GM10248 (cell line): ENCODE measurements around the gene CAPZB.

Source experiments
- CTCF ChIA-PET: fragments of 300-600 bp; sonication (Branson Sonifier 250); formaldehyde crosslinking; extraction: SDS; loops from one replicate; lab custom pipeline; 2021; ENCODE audit warnings: antibody characterized with exemption; lab: Yijun Ruan, JAX
- POLR2A ChIA-PET: fragments of 350-650 bp; sonication (Branson Sonifier 250); formaldehyde crosslinking; extraction: SDS; loops from one replicate; lab custom pipeline; 2020; ENCODE audit warnings: antibody characterized with exemption; lab: Yijun Ruan, JAX
- DNase-seq: peaks from one replicate; pipeline ENCODE4 v3.0.0; 2012; ENCODE audit errors: extremely low spot score
- TF ChIP-seq, protein P1 (sequence below): IDR thresholded peaks from 2 replicates; pipeline ENCODE4 v1.5.1; 2012; ENCODE audit warnings: mild to moderate bottlenecking, low read depth; ENCODE audit errors: extremely low read depth, missing control alignments, control extremely low read depth

The CAPZB gene

DNA sequence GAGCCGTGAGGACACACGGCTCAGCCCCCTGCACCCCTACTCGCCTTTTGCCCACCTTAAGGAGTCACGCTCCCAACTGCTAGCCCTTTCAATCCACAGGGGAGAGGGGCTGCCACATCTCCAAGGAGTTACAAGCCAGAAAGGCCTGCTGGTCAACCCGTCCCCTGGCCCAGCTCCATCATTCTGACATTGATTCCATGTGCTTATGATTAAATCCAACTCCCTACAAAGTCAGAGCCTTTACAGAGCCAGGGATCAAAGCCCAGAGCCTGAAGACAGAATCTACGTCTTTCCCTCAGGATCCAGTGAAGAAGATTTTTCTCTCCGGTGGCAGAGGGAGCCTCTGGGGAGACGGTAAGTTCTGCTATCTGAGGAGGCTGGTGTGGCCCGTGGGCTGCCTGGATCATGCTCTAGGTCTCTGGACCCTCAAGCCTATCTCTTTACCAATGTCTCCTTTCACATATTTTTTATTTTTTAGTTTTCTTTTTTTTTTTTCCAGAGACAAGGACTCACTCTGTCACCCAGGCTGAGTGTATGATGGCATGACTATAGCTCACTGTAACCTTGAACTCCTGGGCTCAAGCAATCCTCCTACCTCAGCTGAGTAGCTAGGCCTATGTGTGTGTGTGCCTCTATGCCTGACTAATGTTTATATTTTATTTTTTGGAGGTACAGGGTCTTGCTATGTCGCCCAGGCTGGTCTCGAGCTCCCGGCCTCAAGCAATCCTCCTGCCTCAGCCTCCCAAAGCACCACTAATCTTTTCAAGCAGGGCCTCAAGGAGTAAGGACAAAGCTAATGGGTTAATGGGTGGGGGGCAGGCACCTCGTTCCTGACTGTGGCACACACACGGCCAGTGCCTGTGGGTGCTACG is 111.9 kb downstream of the CAPZB start:
- ChIA-PET CTCF (interaction anchor here (0.6 to 2.6 kb wide), 10 partner anchors 9 to 209 kb away, joined by 3 to 14 read pairs (median 4); no protein-coding TSS in a partner anchor), POLR2A (no interaction called here)
- DNase-seq = no peak
- TF ChIP-seq, protein P1, sequence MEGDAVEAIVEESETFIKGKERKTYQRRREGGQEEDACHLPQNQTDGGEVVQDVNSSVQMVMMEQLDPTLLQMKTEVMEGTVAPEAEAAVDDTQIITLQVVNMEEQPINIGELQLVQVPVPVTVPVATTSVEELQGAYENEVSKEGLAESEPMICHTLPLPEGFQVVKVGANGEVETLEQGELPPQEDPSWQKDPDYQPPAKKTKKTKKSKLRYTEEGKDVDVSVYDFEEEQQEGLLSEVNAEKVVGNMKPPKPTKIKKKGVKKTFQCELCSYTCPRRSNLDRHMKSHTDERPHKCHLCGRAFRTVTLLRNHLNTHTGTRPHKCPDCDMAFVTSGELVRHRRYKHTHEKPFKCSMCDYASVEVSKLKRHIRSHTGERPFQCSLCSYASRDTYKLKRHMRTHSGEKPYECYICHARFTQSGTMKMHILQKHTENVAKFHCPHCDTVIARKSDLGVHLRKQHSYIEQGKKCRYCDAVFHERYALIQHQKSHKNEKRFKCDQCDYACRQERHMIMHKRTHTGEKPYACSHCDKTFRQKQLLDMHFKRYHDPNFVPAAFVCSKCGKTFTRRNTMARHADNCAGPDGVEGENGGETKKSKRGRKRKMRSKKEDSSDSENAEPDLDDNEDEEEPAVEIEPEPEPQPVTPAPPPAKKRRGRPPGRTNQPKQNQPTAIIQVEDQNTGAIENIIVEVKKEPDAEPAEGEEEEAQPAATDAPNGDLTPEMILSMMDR = no peak

DNA sequence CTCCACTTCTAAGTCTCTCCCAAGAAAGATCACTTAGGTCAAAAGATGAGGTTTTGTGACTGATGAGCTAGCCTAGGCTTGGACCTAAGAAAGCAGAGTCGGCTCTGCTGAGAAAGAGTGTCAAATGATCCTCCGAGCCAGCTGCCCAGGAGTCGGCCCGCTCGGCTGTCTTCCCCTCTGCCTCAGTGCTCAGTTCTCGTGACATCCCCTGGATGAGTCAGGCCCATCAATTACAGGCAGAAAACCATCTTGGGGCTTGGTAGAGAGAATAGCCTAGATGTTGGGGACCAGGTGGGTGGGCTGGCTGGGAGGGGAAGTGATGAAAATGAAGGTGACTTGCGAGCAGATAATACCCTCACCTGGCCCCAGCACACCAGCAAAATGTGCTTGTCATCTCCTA is 112.7 kb downstream of the CAPZB start:
- no peak for DNase-seq
- ChIA-PET POLR2A (no interaction called here), CTCF (interaction anchor here (0.8 to 1.5 kb wide), 3 partner anchors 9 to 29 kb away, joined by 3 to 5 read pairs (median 3); no protein-coding TSS in a partner anchor)
- TF ChIP-seq, protein P1 = no peak

DNA sequence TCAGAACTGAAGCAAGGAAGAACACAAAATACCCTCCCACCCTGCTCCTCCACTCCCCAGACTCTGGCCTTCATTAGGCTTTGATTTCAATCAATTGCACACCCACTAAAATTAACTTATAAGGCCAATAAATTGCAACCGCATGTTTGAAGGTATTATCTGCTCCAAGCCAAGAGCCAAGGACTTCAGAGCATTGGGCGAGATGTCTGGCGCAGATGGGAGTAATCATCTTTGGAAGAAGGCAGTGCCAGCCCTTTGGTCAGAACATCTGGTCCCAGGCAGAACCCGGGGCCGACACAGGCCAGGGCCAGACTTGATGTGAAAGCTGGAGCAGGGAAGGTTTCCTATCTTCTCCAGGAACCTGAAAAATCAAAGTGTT is 113.2 kb downstream of the CAPZB start:
- ChIA-PET CTCF (interaction anchor here (0.8 to 1.5 kb wide), 3 partner anchors 9 to 29 kb away, joined by 3 to 5 read pairs (median 3); no protein-coding TSS in a partner anchor), POLR2A (no interaction called here)
- TF ChIP-seq, protein P1 = no peak
- no peak for DNase-seq

DNA sequence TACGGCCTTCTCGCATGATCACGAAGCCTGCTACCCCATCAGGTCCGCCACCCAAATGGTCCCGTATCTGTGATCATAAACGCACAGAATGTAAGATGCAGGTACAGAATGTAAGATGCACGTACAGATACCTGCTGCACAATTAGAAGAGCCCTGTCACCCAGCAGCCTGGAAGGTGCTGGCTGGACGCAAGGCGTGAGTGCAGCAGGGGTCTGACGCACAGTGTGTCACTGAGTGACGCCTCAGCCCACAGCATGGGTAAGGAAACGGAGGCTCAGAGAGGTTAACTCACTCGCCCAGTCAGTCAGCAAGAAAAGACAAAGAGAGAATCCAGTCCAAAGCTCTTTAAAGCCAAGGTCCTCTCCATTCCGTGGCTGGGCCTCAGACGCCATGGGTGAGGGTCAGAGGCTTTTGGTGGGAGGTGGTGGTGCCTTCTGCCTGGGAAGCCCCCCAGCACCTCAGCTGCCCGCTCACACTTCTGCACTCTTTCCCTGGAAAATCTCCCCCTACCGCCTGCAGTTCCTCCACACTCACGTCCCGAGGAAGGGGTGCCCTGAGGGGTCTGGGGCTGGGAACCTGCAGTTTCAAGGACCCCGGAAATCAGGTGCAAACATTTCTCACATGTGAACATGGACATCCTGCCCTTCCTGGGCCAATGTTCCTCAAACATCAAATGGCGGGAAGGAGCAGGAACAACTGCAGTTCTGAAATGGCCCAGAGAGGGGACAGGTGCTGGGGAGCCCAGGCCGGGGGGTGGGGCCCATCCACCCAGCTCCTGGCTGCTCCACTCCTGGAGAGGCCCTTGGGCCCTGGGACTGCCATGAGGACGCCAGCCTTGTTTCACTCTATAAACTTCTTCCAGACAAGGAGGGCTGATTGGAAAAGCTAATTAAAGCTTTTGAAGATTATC is 113.9 kb downstream of the CAPZB start:
- TF ChIP-seq, protein P1 = no peak
- DNase-seq = no peak
- POLR2A ChIA-PET = no interaction called here
- CTCF ChIA-PET = interaction anchor here (1.2 to 1.5 kb wide), 2 partner anchors 8 to 28 kb away, joined by 3 to 5 read pairs; no protein-coding TSS in a partner anchor

DNA sequence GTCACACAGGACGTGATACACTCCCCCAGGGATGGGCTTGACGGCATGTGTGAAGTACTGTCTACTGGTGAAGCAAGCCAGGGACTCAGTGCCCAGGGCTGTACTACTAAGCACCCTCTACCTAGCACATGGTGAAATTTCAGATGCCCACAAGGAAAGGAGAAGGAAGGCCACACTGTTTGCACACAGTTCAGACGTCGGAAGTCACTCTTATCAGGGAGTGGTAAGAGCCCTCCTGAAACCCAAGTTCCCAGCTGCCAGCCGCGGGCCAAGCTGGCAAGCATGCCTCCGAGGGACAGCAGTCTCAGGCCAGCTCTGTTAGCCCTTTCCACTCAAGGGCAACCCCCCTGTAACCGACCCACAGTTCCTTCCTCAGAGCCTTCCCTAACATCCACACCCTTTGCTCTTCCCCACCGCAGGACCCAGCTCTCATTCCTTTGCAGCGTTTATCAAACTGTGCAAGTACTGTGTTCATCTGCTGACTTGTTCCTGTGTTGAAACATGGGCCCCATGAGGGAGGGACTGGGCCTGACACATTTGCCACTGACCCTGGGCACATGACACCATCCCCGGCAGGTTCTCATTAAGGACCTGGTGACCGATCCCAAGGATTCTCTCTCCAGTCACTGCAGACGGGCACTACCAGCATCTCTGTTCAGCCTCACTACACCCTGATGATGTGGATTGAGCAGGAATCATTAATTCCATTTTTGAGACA is 114.7 kb downstream of the CAPZB start:
- ChIA-PET POLR2A (no interaction called here), CTCF (no interaction called here)
- no peak for DNase-seq
- TF ChIP-seq, protein P1 = no peak
